HG03025 (cell line): ENCODE data around the gene DARS2.
"Not testable (repeated sequence)": the region's sequence is repeated elsewhere in the genome, so short reads cannot be mapped to it uniquely, and the experiment has no call there.

ENCODE experiments used
- ATAC-seq: cut with Tn5 transposase; IDR thresholded peaks from one replicate; pipeline ENCODE4 v1.9.1; 2021; ENCODE audit warnings: mild to moderate bottlenecking, moderate library complexity; ENCODE audit not compliant: unreplicated experiment, low FRiP score

The DARS2 gene

GRCh38 chr1:173860065-173860464 is 35.6 kb downstream of the DARS2 start:
- no peak for ATAC-seq

GRCh38 chr1:173861731-173862145 is 37.3 kb downstream of the DARS2 start:
- ATAC-seq, result no peak

GRCh38 chr1:173862146-173862768 is 37.8 kb downstream of the DARS2 start:
- ATAC-seq, result not testable (repeated sequence)

GRCh38 chr1:173862769-173863223 is 38.3 kb downstream of the DARS2 start:
- no peak for ATAC-seq

GRCh38 chr1:173863224-173864161 is 39.0 kb downstream of the DARS2 start:
- no peak for ATAC-seq

GRCh38 chr1:173864179-173864867 is 39.9 kb downstream of the DARS2 start:
- ATAC-seq, result no peak

- ATAC-seq, result no peak
Measured at GRCh38 chr1:173865468-173866164, 41.1 kb downstream of the DARS2 start.

GRCh38 chr1:173866413-173867115 is 42.1 kb downstream of the DARS2 start:
- no peak for ATAC-seq

GRCh38 chr1:173867141-173867752 is 42.8 kb downstream of the DARS2 start:
- no peak for ATAC-seq

- ATAC-seq, result peak; percentile 69
Measured at GRCh38 chr1:173867753-173868265, 43.3 kb downstream of the DARS2 start, which contains the start of gene GAS5. Gene GAS5, minus strand, starts transcription at chr1:173867989.

- peak; percentile 50 for ATAC-seq
Measured at GRCh38 chr1:173868266-173869020, 44.0 kb downstream of the DARS2 start, which contains the start of gene ZBTB37. Gene ZBTB37, plus strand, starts transcription at chr1:173868380. Its CDS starts 1,846 bp downstream, at chr1:173870226.

- ATAC-seq, result no peak
Measured at GRCh38 chr1:173869021-173869359, 44.5 kb downstream of the DARS2 start.

GRCh38 chr1:173870252-173871075 is 46.0 kb downstream of the DARS2 start:
- no peak for ATAC-seq

GRCh38 chr1:173871091-173871490 is 46.6 kb downstream of the DARS2 start:
- ATAC-seq, result no peak

- no peak for ATAC-seq
Measured at GRCh38 chr1:173871500-173871899, 47.0 kb downstream of the DARS2 start.

- ATAC-seq, result no peak
Measured at GRCh38 chr1:173876732-173877131, 52.3 kb downstream of the DARS2 start.

GRCh38 chr1:173878251-173878650 is 53.8 kb downstream of the DARS2 start:
- no peak for ATAC-seq
